OCI-LY3 (cell line): Measurements from ENCODE around the gene HBS1L.

ENCODE experiments used
- H2AFZ ChIP-seq: fragments of 200-600, 300-600 bp; shearing (Covaris generic); 2 replicates; pipeline ENCODE4 v1.6.0; 2014; ENCODE audit warnings: antibody characterized with exemption, low read depth, low read length
- H3K27ac ChIP-seq: fragments of 200-600, 300-600 bp; sonication (generic); 2 replicates; pipeline ENCODE4 v1.5.1; 2014; ENCODE audit warnings: mild to moderate bottlenecking, low read length, moderate library complexity, mixed read lengths
- H3K27me3 ChIP-seq: fragments of 200-600, 300-600 bp; sonication (generic); 2 replicates; pipeline ENCODE4 v1.6.1; 2014; ENCODE audit warnings: low read depth, low read length, mixed read lengths
- H3K36me3 ChIP-seq: fragments of 200-600, 300-600 bp; sonication (generic); replicated peaks from 2 replicates; pipeline ENCODE3; 2014; ENCODE audit warnings: low read depth, low read length, mixed read lengths
- H3K4me1 ChIP-seq: fragments of 300-600, 200-600 bp; sonication (generic); 2 replicates; pipeline ENCODE4 v1.6.1; 2014; ENCODE audit warnings: low read length, mixed read lengths
- H3K4me2 ChIP-seq: fragments of 200-600, 300-600 bp; sonication (generic); 2 replicates; pipeline ENCODE4 v1.6.1; 2014; ENCODE audit warnings: low read length, mixed read lengths
- H3K4me3 ChIP-seq: fragments of 300-600, 200-600 bp; sonication (generic); 2 replicates; pipeline ENCODE4 v1.5.1; 2014; ENCODE audit warnings: antibody characterized with exemption, mild to moderate bottlenecking, low read length, moderate library complexity
- H3K79me2 ChIP-seq: fragments of 300-600, 200-600 bp; shearing (Covaris generic); 2 replicates; pipeline ENCODE4 v1.6.1; 2014; ENCODE audit warnings: mild to moderate bottlenecking, low read length, mixed read lengths
- H3K9ac ChIP-seq: fragments of 300-600, 200-600 bp; shearing (Covaris generic); 2 replicates; pipeline ENCODE4 v1.6.0; 2014; ENCODE audit warnings: mild to moderate bottlenecking, low read length, moderate library complexity
- H3K9me3 ChIP-seq: fragments of 200-600, 300-600 bp; shearing (Covaris generic); 2 replicates; pipeline ENCODE4 v1.6.1; 2014; ENCODE audit warnings: low read length, mixed read lengths; ENCODE audit not compliant: insufficient read depth
- H4K20me1 ChIP-seq: fragments of 200-600, 300-600 bp; sonication (generic); 2 replicates; pipeline ENCODE4 v1.6.1; 2016; ENCODE audit warnings: low read length, mixed read lengths; ENCODE audit not compliant: insufficient read depth
- EZH2phosphoT487 ChIP-seq: fragments of 200-600 bp; shearing (Covaris generic); IDR thresholded peaks from 2 replicates; pipeline ENCODE4 v1.6.1; 2018; ENCODE audit warnings: antibody characterized with exemption, mixed run types, low read depth
- TF ChIP-seq, protein P1 (sequence below): fragments of 200-600, 300-600 bp; sonication (generic); IDR thresholded peaks from 2 replicates; pipeline ENCODE4 v1.5.1; 2014; ENCODE audit warnings: antibody characterized with exemption, low read length, low read depth

Gene HBS1L

DNA sequence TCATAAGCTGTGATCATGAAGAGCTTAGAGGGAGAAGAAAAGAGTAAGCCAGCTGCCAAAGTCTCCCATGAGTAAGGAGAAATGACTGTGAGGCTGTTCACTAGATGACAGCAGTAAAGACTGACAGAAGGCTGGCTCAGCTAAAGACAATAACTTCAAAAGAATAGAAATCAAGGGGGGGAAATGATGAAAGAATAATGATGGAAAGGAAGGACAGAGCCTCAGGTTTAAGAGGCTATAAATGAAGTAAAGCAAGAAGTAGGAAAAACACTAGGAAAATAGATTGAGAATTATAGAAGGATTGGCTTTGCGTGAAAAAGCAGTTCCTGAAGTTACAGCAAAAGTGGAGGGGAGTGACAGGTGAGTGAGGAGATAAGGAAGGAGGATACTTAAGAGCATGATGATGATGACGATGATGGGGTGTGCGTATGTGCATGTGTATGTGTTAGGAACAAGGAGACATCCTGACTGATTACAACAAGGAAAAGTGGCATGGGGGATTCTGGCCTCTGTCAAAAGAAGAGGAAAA, 48.2 kb downstream of the HBS1L start:
- Histone ChIP-seq H3K27ac (no peak overlapping the region), H4K20me1 (peaks cover 6% of the 10 kb centered on the region; the same call in 1 of the 2 replicates), H3K36me3 (peaks cover 5% of the 10 kb centered on the region), H3K4me3 (no peak overlapping the region), H3K4me2 (peak overlapping the region; percentile 70), H3K9ac (no peak overlapping the region), H3K4me1 (peaks cover 65% of the 10 kb centered on the region), H3K79me2 (peaks cover 10% of the 10 kb centered on the region), H3K9me3 (no peaks in the 10 kb centered on the region), H3K27me3 (no peaks in the 10 kb centered on the region), H2AFZ (no peak overlapping the region)
- TF ChIP-seq, protein P1, sequence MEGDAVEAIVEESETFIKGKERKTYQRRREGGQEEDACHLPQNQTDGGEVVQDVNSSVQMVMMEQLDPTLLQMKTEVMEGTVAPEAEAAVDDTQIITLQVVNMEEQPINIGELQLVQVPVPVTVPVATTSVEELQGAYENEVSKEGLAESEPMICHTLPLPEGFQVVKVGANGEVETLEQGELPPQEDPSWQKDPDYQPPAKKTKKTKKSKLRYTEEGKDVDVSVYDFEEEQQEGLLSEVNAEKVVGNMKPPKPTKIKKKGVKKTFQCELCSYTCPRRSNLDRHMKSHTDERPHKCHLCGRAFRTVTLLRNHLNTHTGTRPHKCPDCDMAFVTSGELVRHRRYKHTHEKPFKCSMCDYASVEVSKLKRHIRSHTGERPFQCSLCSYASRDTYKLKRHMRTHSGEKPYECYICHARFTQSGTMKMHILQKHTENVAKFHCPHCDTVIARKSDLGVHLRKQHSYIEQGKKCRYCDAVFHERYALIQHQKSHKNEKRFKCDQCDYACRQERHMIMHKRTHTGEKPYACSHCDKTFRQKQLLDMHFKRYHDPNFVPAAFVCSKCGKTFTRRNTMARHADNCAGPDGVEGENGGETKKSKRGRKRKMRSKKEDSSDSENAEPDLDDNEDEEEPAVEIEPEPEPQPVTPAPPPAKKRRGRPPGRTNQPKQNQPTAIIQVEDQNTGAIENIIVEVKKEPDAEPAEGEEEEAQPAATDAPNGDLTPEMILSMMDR = no peak
- TF ChIP-seq EZH2phosphoT487 = no peak

DNA sequence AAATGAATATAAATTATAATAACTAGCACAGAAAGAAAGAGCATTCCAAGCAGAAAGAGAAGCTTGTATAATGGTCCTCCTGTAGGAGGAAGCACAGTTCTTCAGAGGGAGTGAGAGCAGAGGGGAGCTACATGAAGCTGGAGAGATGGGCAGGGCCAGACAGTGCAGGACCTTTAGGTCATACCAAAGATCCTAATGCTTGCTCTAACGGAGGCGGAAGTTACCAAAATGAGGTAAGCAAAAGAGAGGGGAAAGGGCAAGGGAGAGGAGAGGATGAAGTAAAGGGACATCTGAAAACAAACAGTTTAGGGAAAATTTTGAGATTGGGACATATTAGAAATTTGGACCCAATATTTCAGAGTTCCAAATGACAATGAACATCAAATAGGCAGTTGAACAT, 50.2 kb downstream of the HBS1L start:
- Histone ChIP-seq H3K4me2 (no peak overlapping the region), H4K20me1 (peaks cover 6% of the 10 kb centered on the region; the same call in 1 of the 2 replicates), H3K9ac (no peak overlapping the region), H3K4me1 (peaks cover 67% of the 10 kb centered on the region), H2AFZ (no peak overlapping the region), H3K27ac (no peak overlapping the region), H3K36me3 (peaks cover 7% of the 10 kb centered on the region), H3K4me3 (no peak overlapping the region), H3K79me2 (peaks cover 10% of the 10 kb centered on the region), H3K9me3 (no peaks in the 10 kb centered on the region), H3K27me3 (no peaks in the 10 kb centered on the region)
- no peak for TF ChIP-seq EZH2phosphoT487
- TF ChIP-seq, protein P1 = no peak

DNA sequence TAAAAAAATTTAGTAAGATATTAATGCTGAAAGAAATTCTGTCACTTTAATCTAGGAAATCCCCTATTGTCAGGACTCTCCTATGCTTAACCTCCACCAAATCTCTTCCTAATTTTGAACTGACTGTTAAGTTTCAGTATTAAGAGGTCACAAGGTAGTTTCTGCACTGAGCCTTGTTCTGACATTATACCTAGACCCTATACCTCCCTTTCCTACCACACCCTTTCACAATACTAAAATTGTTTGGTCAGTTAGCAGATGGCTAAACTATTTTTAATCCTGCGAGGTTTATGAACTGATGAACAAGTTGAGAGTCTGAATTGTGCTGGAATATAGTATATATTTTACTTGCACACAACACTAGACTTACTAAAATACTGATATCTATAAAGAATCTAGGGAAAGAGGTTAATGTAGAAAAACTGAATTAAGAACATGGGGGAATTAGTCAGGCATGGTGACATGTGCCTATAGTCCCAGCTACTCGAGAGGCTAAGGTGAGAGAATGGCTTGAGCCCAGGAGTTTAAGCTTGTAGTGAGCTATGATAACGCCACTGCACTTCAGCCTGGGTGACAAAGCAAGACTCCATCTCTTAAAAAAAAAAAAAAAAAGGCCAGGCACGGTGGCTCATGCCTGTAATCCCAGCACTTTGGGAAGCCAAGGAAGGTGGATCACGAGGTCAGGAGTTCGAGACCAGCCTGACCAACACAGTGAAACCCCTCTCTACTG, 51.5 kb downstream of the HBS1L start:
- peaks cover 7% of the 10 kb centered on the region for H3K79me2 ChIP-seq
- peak overlapping the region; percentile 75 for H3K4me2 ChIP-seq
- 0 out of 2 replicates have a peak, but pooled peaks cover 2% of the 10 kb centered on the region for H4K20me1 ChIP-seq
- no peaks in the 10 kb centered on the region for H3K9me3 ChIP-seq
- peak overlapping the region; percentile 56 for H3K9ac ChIP-seq
- no peak for TF ChIP-seq EZH2phosphoT487
- TF ChIP-seq, protein P1 = no peak
- H3K27me3 ChIP-seq = no peaks in the 10 kb centered on the region
- H2AFZ ChIP-seq = no peak overlapping the region
- peak overlapping the region; percentile 49 for H3K4me3 ChIP-seq
- H3K36me3 ChIP-seq = peaks cover 7% of the 10 kb centered on the region
- H3K27ac ChIP-seq = peak overlapping the region; percentile 92
- peaks cover 55% of the 10 kb centered on the region for H3K4me1 ChIP-seq

DNA sequence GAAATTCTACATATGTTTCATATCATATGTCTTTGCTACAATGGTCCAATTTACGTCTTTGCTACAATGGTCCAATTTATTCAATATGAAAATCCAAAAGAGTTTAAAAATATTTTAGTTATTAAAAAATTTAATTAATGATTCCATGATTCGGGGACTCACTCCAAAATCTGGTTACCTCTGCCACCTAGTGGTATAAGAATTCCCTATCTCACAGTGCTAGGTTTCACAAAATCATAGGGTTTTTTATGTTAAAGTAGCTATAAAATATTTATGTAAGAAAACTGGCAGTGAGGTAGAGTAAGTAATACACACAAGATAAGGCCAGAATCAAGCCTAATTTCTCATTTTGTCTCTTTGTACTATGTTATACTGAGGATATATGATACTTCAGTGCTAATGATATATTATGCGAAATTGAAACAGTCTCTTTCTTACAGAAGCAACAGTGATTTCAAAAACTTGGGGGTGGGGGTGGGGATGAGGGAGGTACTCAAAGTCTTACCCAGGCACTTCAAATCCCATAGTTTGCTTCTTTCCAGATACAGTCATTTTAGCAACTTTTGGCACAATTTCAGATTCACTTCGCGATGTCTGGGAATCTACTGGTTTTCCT, 52.3 kb downstream of the HBS1L start:
- Histone ChIP-seq H3K4me3 (peak overlapping the region; percentile 64), H3K79me2 (peaks cover 5% of the 10 kb centered on the region), H3K36me3 (peaks cover 8% of the 10 kb centered on the region), H3K27me3 (no peaks in the 10 kb centered on the region), H3K9me3 (no peaks in the 10 kb centered on the region), H2AFZ (no peak overlapping the region), H3K9ac (peak overlapping the region; percentile 56), H3K4me1 (peaks cover 47% of the 10 kb centered on the region), H3K4me2 (peak overlapping the region; percentile 74), H4K20me1 (no peaks in the 10 kb centered on the region), H3K27ac (peak overlapping the region; percentile 92)
- TF ChIP-seq, protein P1 = peak; percentile 63
- no peak for TF ChIP-seq EZH2phosphoT487
